NCI-H146 treated with DMSO at 0.1 percent for 48 hours (cell line): Measurements from ENCODE around the gene PLEKHA5.
A peak's percentile ranks its signal among the peaks of the same experiment; 100 is the strongest.
"Not testable (repeated sequence)": the region's sequence is repeated elsewhere in the genome, so short reads cannot be mapped to it uniquely, and the experiment has no call there.

ENCODE experiments used
- DNase-seq: peaks from one replicate; lab custom pipeline; 2025; ENCODE audit not compliant: unreplicated experiment; lab: John Stamatoyannopoulos, UW

The PLEKHA5 gene, protein sequence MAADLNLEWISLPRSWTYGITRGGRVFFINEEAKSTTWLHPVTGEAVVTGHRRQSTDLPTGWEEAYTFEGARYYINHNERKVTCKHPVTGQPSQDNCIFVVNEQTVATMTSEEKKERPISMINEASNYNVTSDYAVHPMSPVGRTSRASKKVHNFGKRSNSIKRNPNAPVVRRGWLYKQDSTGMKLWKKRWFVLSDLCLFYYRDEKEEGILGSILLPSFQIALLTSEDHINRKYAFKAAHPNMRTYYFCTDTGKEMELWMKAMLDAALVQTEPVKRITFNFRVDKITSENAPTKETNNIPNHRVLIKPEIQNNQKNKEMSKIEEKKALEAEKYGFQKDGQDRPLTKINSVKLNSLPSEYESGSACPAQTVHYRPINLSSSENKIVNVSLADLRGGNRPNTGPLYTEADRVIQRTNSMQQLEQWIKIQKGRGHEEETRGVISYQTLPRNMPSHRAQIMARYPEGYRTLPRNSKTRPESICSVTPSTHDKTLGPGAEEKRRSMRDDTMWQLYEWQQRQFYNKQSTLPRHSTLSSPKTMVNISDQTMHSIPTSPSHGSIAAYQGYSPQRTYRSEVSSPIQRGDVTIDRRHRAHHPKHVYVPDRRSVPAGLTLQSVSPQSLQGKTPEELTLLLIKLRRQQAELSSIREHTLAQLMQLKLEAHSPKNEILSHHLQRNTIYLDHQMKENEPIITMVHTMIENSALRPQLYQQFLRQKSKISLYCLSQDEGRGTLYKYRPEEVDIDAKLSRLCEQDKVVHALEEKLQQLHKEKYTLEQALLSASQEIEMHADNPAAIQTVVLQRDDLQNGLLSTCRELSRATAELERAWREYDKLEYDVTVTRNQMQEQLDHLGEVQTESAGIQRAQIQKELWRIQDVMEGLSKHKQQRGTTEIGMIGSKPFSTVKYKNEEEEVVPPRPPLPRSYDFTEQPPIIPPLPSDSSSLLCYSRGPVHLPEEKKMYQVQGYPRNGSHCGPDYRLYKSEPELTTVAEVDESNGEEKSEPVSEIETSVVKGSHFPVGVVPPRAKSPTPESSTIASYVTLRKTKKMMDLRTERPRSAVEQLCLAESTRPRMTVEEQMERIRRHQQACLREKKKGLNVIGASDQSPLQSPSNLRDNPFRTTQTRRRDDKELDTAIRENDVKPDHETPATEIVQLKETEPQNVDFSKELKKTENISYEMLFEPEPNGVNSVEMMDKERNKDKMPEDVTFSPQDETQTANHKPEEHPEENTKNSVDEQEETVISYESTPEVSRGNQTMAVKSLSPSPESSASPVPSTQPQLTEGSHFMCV

DNA sequence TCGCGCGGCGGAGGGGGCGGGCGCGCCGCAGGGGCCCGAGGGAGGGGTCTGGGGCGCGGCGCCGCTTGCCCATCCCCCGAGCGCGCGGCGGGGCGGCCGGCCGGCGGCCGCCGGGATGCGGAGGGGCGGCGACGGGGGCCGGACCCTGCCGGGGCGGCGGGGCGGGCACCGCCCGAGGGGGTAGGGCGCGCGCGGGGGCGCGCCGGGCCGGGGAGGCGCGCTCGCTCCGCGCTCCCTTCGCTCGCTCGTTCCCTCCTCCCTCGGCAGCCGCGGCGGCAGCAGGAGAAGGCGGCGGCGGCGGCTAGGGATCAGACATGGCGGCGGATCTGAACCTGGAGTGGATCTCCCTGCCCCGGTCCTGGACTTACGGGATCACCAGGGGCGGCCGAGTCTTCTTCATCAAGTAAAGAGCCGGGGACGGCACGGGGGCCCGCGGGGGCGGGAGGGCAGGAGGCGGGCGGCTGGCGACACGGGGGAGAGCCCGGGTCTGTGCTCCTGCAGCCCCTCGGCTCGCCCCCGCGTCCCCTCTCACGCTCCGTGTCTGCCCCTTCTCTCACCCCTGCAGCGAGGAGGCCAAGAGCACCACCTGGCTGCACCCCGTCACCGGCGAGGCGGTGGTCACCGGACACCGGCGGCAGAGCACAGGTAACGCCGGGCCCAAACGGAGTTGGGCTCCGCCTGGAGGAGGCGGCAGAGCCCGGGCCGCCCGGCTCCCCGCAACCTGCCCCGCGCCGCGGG, at the start of gene PLEKHA5:
Gene PLEKHA5 (plus strand): TSS at position 248 of the 738 bp plus-strand sequence. CDS start 67 bp downstream, at position 315.
- peak; percentile 81 for DNase-seq

- no peak for DNase-seq
Observed at GRCh38 chr12:19080918-19081317, 48.6 kb upstream of the PLEKHA5 start.

DNA sequence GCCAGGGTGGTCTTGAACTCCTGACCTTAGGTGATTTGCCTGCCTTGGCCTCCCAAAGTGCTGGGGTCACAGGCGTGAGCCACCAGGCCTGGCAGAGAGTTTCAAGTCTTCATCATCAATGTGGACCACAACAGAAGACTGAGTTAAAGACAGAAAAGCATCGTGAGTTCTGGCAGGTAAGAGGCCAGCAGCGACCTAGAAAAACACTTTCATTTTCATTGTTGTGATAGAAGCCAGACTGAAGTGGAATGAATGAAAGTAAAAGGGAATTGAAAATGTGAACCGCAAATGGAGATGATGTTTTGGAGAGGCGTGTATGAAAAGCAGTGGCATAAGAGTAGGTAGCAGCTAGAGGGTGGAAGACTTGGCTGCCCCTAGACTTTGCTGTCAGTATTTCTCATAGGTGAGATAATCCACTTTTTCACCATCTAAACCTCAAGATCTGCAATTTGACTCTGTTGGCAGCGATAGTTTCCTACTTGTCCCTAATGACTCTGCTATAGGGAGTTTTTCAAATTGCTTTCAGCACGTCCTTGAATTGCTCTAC, 47.1 kb upstream of the PLEKHA5 start:
- DNase-seq, result no peak

- no peak for DNase-seq
Observed at GRCh38 chr12:19084547-19084946, 45.0 kb upstream of the PLEKHA5 start.

DNA sequence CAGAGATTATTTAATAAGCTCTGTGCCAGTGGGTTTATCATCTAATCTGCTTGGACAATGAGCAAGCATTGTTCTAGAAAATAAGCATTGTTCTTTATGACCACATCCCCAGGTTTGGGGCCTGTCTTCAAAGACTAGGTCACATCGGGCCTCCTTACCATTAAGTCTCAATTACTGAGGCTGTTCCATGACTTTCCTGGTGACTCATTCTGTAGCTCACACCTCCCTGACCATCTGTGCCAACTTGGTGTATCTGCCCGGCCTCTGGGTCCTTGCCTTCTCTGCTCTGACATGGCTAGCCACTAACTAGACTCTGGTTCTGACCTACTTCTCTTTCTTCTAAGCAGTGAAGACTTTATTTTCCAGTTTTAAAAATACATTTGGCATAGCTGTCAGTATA, 44.4 kb upstream of the PLEKHA5 start:
- no peak for DNase-seq

DNA sequence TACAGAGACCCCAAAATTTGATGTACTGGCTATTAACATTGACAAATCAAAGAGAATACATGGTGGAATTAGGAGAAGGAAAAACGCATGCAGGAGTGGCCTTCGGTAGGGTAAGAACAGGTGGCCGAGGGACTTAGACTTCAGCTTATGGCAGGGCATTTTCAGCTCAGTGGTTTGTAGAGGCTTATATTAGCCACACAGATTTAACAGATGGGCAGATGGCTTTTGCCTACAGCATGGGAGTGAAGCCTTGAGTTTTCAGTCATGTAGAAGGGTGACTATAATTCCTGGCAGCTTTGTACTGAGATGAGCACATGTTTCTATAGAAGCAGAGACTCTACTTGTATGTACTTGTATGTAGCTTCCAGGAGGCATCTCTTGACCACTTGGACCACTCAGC, 40.9 kb upstream of the PLEKHA5 start:
- DNase-seq, result no peak

GRCh38 chr12:19092482-19092881, 37.1 kb upstream of the PLEKHA5 start:
- not testable (repeated sequence) for DNase-seq

GRCh38 chr12:19093218-19093617, 36.3 kb upstream of the PLEKHA5 start:
- DNase-seq, result no peak

DNA sequence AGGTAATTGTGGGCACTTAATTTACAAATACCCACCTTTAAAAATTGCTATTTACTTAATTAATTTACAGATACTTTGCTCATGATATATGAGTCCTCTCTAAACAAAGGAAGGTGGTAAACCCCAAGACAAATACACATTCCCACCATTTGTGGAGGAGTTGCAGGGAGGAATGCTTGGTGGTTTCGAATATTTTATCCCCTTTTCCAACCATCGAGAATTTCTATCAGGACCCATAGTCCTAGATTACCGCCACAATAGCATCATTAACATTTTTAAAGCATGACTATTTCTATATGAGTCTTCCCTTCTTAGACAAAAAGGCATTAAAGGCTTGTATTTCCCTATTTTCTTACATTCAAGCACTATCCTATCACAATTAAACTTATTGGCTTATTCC, 34.2 kb upstream of the PLEKHA5 start:
- no peak for DNase-seq

- DNase-seq, result no peak
Observed at GRCh38 chr12:19095756-19096480, 33.6 kb upstream of the PLEKHA5 start.

- DNase-seq, result no peak
Observed at GRCh38 chr12:19105463-19105862, 24.1 kb upstream of the PLEKHA5 start.

GRCh38 chr12:19107750-19108149, 21.8 kb upstream of the PLEKHA5 start:
- DNase-seq, result no peak

DNA sequence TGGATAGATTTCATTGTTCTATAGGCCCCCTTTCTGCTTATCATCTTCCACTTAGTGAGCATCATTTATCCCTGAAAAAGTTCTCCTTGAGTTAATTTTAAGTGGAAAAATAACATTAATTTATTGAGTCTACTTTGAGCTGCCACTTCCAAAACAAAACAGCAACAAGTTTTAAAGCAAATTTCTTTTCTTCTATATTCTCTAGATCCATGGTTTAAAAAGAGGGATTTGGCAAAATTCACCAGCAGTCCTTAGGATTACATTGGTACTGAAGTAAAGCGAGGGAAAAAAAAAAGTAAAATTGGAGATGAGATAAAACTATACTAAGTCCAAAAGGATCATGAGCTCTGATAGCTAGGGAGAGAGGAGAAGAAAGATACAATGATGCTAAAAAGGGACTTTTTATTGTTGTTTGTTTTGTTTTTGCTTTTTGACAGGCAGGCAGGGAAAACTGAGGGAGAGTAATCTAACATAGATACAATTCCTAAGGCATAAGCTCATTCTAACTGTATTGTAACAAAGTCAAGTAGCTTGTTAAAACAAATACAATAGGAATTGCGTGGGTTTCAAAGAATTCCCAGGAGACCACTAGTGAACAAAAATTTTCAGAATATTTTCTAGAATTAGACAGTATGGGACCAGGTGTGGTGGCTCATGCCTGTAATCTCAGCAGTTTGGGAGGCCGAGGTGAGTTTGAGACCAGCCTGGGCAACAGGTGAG, 19.2 kb upstream of the PLEKHA5 start:
- no peak for DNase-seq

- no peak for DNase-seq
Observed at GRCh38 chr12:19113464-19113863, 16.1 kb upstream of the PLEKHA5 start.

GRCh38 chr12:19115285-19115684, 14.2 kb upstream of the PLEKHA5 start:
- DNase-seq, result no peak

DNA sequence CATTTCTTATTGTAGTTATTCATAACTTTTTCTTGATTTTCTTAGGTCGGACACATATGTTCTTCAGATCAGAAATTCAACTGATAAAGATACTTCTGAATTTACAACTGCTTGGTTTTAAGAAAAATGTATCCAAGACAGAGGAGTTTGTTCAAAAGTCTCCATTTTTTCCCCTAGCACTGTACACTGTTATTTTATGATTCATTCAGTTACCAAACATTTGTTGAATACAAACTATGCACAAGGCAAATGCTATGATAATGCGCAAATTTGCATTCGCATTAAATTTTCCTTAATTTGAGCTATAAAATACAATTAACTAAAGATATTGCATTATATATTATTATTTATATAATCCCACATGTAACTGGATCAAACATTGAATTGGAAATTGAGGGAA, 10.1 kb upstream of the PLEKHA5 start:
- no peak for DNase-seq

DNA sequence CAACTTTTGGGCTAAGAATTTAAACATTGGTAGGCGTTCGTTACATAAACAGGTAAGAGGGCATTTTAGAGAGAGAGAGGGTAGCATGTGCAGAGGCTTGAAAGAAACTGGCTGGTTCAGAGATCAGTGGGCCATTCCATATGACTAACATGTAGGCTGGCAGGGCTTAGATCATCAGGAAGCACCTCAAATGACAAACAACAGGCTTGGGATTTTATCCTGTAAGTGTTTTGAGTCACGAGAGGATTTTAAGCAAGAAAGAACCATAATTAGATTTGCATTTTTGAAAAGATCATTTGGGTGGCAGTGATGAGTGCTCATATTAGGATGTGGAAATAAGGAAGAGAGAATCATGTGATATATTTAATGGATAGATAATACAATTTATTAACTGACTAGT, 8.7 kb upstream of the PLEKHA5 start:
- no peak for DNase-seq

- DNase-seq, result no peak
Observed at GRCh38 chr12:19121449-19122018, 8.0 kb upstream of the PLEKHA5 start.

- DNase-seq, result no peak
Observed at GRCh38 chr12:19125325-19125724, 4.2 kb upstream of the PLEKHA5 start.
